Measurements from ENCODE around the gene ABCB11. TPM values are rescaled to one million over a fixed set of nuclear protein-coding genes. Genes with fewer than 3 reads are reported as not detected.

Gene ABCB11
- total and polyA plus RNA-seq, 9 of the 15 experiments (the other 6 are each of a cell fraction or from before 2014, with no cell fraction given) = 0.04 to 0.51 (median 0.10) TPM; not detected in 1

- TF ChIP-seq TRIM24 (IDR thresholded peaks at IDR 0.05) (peak; percentile 21 to 52; a peak in 2 of 4 replicates), ZNF140 (CRISPR knock-in tag; IDR thresholded peaks at IDR 0.05) (no peak), YBX1 (IDR thresholded peaks at IDR 0.05) (no peak), ZFP36 (IDR thresholded peaks at IDR 0.05; ENCODE audit: low read depth, low read length, partially characterized antibody) (peak; percentile 7), ZNF76 (CRISPR knock-in tag; IDR thresholded peaks at IDR 0.05; ENCODE audit: borderline replicate concordance) (no peak), ZBTB33 (CRISPR knock-in tag; IDR thresholded peaks at IDR 0.05) (peak; percentile 92), FOXJ3 (CRISPR knock-in tag; IDR thresholded peaks at IDR 0.05) (no peak), NFXL1 (CRISPR knock-in tag; IDR thresholded peaks at IDR 0.05) (no peak), POLR3A (IDR thresholded peaks at IDR 0.05; ENCODE audit: borderline replicate concordance, extremely low read depth, insufficient read depth, insufficient read length) (no peak), ZNF347 (CRISPR knock-in tag; IDR thresholded peaks at IDR 0.05; ENCODE audit: low read depth) (no peak), REST (IDR thresholded peaks at IDR 0.05; ENCODE audit: borderline replicate concordance) (no peak), REST (CRISPR knock-in tag; IDR thresholded peaks at IDR 0.05; ENCODE audit: low read depth) (no peak), ZBTB9 (CRISPR knock-in tag; IDR thresholded peaks at IDR 0.05) (no peak), SMARCB1 (IDR thresholded peaks at IDR 0.05; ENCODE audit: insufficient read length, low read depth) (no peak), GATAD2B (IDR thresholded peaks at IDR 0.05; ENCODE audit: borderline replicate concordance) (no peak)
- TF ChIP-seq, protein P1, sequence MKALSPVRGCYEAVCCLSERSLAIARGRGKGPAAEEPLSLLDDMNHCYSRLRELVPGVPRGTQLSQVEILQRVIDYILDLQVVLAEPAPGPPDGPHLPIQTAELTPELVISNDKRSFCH (CRISPR knock-in tag; IDR thresholded peaks at IDR 0.05) = no peak
- TF ChIP-seq, protein P1 (tag; IDR thresholded peaks at IDR 0.05) = no peak
These were observed 53.5 kb downstream of the ABCB11 start (continued) for GRCh38 chr2:168977608-168978007.
